HCT116 (cell line): ENCODE results near the gene SPPL2C. TPM values are rescaled to one million over a fixed set of nuclear protein-coding genes. Genes with fewer than 3 reads are reported as not detected.

Source experiments
- ATAC-seq: fragments of 200-7000 bp; cut with Tn5 transposase; 2 replicates; pipeline ENCODE4 v1.9.1; 2020; ENCODE audit warnings: mild to moderate bottlenecking, moderate library complexity
- BruUV-seq: library from RNA; stranded (reverse); fragments of 400-500 nt; replicated peaks from 2 replicates; lab custom pipeline; 2021; lab: Mats Ljungman, UMichigan
- CTCF ChIA-PET: fragments of 300-600 bp; sonication (Branson Sonifier 250); formaldehyde crosslinking; loops from one replicate; lab custom pipeline; 2021; ENCODE audit warnings: antibody characterized with exemption; lab: Charles Lee
- POLR2A ChIA-PET: fragments of 300-600, 350-600 bp; sonication (Branson Sonifier 250); formaldehyde crosslinking; loops from one replicate; lab custom pipeline; 2021; ENCODE audit warnings: antibody characterized with exemption; lab: Charles Lee
- RAD21 ChIA-PET, 2 experiments: fragments of 300-600 bp; sonication (Branson Sonifier 250); formaldehyde crosslinking; loops; one replicate each; lab custom pipeline; 2023; ENCODE audit warnings: low total read pairs in 2 of 2; ENCODE audit not compliant: uncharacterized antibody in 2 of 2, unreplicated experiment in 2 of 2, low non-redundant PET in 1 of 2; lab: Charles Lee
- DNase-seq: peaks from one replicate; pipeline ENCODE4 v3.0.0-alpha.2; 2010; ENCODE audit warnings: low read depth, low spot score
- H2AFZ ChIP-seq: fragments of 200-600 bp; shearing (Covaris generic), sonication (generic); 2 replicates; pipeline ENCODE4 v1.6.1; 2017; ENCODE audit warnings: low read depth, mixed run types, mixed read lengths, antibody characterized with exemption, low read length; ENCODE audit not compliant: poor library complexity, severe bottlenecking
- H3K27ac ChIP-seq: 2 replicates; pipeline ENCODE4 v1.5.1; 2012; ENCODE audit warnings: low read depth, low read length
- H3K27me3 ChIP-seq: fragments of 200-600 bp; sonication (generic); 2 replicates; pipeline ENCODE4 v1.6.1; 2016; ENCODE audit warnings: mixed run types, low read length, mixed read lengths; ENCODE audit not compliant: insufficient read depth
- H3K36me3 ChIP-seq, 2 experiments: fragments of 200-500 bp in 1 of 2; fragments of 200-600 bp in 1 of 2; sonication (Bioruptor generic) in 1 of 2; sonication (generic) in 1 of 2; 2 replicates each; pipeline versions ENCODE4 v1.5.1 to v1.6.1; 2014 to 2016; ENCODE audit warnings: low read length in 2 of 2, inconsistent platforms in 1 of 2, mixed read lengths in 1 of 2, mixed run types in 1 of 2; ENCODE audit not compliant: insufficient read depth in 2 of 2, control insufficient read depth in 1 of 2
- H3K4me1 ChIP-seq, 2 experiments: fragments of 200-600 bp in 1 of 2; sonication (generic) in 1 of 2; 2 replicates each; pipeline versions ENCODE4 v1.5.1 to v1.6.1; 2012 to 2017; ENCODE audit warnings: low read length in 2 of 2, inconsistent platforms in 1 of 2, mild to moderate bottlenecking in 1 of 2, mixed read lengths in 1 of 2, mixed run types in 1 of 2, moderate library complexity in 1 of 2; ENCODE audit not compliant: insufficient read depth in 2 of 2, control insufficient read depth in 1 of 2
- H3K4me2 ChIP-seq: fragments of 200-600 bp; sonication (generic); 2 replicates; pipeline ENCODE4 v1.6.1; 2017; ENCODE audit warnings: mixed run types, low read length, mixed read lengths
- H3K4me3 ChIP-seq, 2 experiments: fragments of 200-600 bp in 1 of 2; sonication (generic) in 1 of 2; replicated peaks in 1 of 2; 2 replicates each; pipeline ENCODE4 v1.5.1; 2011 to 2016; ENCODE audit warnings: low read length in 2 of 2, control low read depth in 1 of 2, low read depth in 1 of 2, mild to moderate bottlenecking in 1 of 2, mixed read lengths in 1 of 2, mixed run types in 1 of 2
- H3K79me2 ChIP-seq: fragments of 200-600 bp; sonication (generic); 2 replicates; pipeline ENCODE4 v1.6.1; 2017; ENCODE audit warnings: mild to moderate bottlenecking, mixed run types, low read length, moderate library complexity, mixed read lengths; ENCODE audit not compliant: insufficient read depth
- H3K9ac ChIP-seq: fragments of 200-600 bp; sonication (generic); 2 replicates; pipeline ENCODE4 v1.6.1; 2016; ENCODE audit warnings: low read length, mixed read lengths
- H3K9me2 ChIP-seq: fragments of 200-600 bp; sonication (generic), shearing (Covaris generic); 2 replicates; pipeline ENCODE4 v1.6.1; 2017; ENCODE audit warnings: mixed run types, mild to moderate bottlenecking, moderate library complexity; ENCODE audit not compliant: insufficient read depth
- H3K9me3 ChIP-seq, 2 experiments: fragments of 200-500 bp in 1 of 2; fragments of 200-600 bp in 1 of 2; sonication (Bioruptor generic) in 1 of 2; sonication (generic) in 1 of 2; 2 replicates each; pipeline ENCODE4 v1.6.1; 2014 to 2017; ENCODE audit warnings: low read length in 2 of 2, mixed read lengths in 2 of 2, inconsistent platforms in 1 of 2, low read depth in 1 of 2, mild to moderate bottlenecking in 1 of 2, mixed run types in 1 of 2, moderate library complexity in 1 of 2; ENCODE audit not compliant: control insufficient read depth in 1 of 2, insufficient read depth in 1 of 2
- H4K20me1 ChIP-seq: fragments of 200-600 bp; sonication (generic), shearing (Covaris generic); 2 replicates; pipeline ENCODE4 v1.6.1; 2017; ENCODE audit warnings: mixed run types, mild to moderate bottlenecking, moderate library complexity; ENCODE audit not compliant: insufficient read depth
- CBX3 ChIP-seq: IDR thresholded peaks from 2 replicates; pipeline ENCODE4 v1.6.1; 2012; ENCODE audit warnings: low read depth
- CTCF ChIP-seq, 3 experiments: fragments of 200-600 bp in 1 of 3; sonication (generic) in 1 of 3; IDR thresholded peaks in 2 of 3; conservative IDR thresholded peaks in 1 of 3; 2 replicates each; pipeline ENCODE4 v1.5.1; 2012 to 2017; ENCODE audit warnings: low read depth in 2 of 3, low read length in 2 of 3, antibody characterized with exemption in 1 of 3, borderline replicate concordance in 1 of 3, control low read depth in 1 of 3, mild to moderate bottlenecking in 1 of 3, mixed read lengths in 1 of 3, mixed run types in 1 of 3, moderate library complexity in 1 of 3; ENCODE audit not compliant: insufficient read depth in 1 of 3
- EGR1 ChIP-seq: IDR thresholded peaks from 2 replicates; pipeline ENCODE4 v1.6.1; 2012; ENCODE audit warnings: low read depth
- FOSL1 ChIP-seq: IDR thresholded peaks from 2 replicates; pipeline ENCODE4 v1.6.1; 2012; ENCODE audit warnings: low read depth
- YY1 ChIP-seq: IDR thresholded peaks from 2 replicates; pipeline ENCODE4 v1.6.1; 2011; ENCODE audit warnings: low read length, low read depth, moderate library complexity, mild to moderate bottlenecking; ENCODE audit not compliant: insufficient replicate concordance; ENCODE audit errors: extremely low read depth
- ZFX ChIP-seq: fragments of 450-650 bp; IDR thresholded peaks from 2 replicates; pipeline ENCODE4 v1.6.1; 2017
- intact Hi-C: fragments of 100-400 bp; cut with micrococcal nuclease; formaldehyde crosslinking; loops from 2 replicates; pipeline ENCODE4 v1.10.0; 2022
- total RNA-seq: library from RNA; stranded (reverse); gene quantifications from one replicate; pipeline ENCODE4 v1.2.1, GENCODE V29; 2021; ENCODE audit not compliant: unreplicated experiment

SPPL2C gene
- total RNA-seq, 1 experiment from 2014 or later = not detected

GRCh38 chr17:45828582-45829133 is 16.0 kb upstream of the SPPL2C start:
- Histone ChIP-seq H3K9ac (no peak overlapping the region), H3K79me2 (no peaks in the 10 kb centered on the region), H3K4me2 (no peak overlapping the region), H2AFZ (no peak overlapping the region), H3K4me3 (no peak overlapping the region), H4K20me1 (no peaks in the 10 kb centered on the region), H3K4me1 (peaks cover 0 to 7% of the 10 kb centered on the region in 2 experiments; a peak in 2 of 4 replicates), H3K9me3 (no peaks in the 10 kb centered on the region), H3K36me3 (no peaks in the 10 kb centered on the region), H3K27ac (no peak overlapping the region), H3K9me2 (no peaks in the 10 kb centered on the region), H3K27me3 (no peaks in the 10 kb centered on the region)
- no TSS peak for BruUV-seq
- ATAC-seq (0 out of 2 replicates have a peak, but pooled peaks have one; percentile 28), DNase-seq (no peak)
- TF ChIP-seq FOSL1 (no peak), EGR1 (no peak), YY1 (no peak), CBX3 (no peak), CTCF (IDR thresholded peaks at IDR 0.05 in 2 of 3, conservative IDR thresholded peaks at IDR 0.05 in 1 of 3; ENCODE audit: borderline replicate concordance in 1 of 3, insufficient read depth in 1 of 3, low read depth in 2 of 3, low read length in 2 of 3) (peak in 2 of 3 experiments; percentile 5 to 26; a peak in 1 of 6 replicates)
- RAD21 ChIA-PET = no interaction called here
- POLR2A ChIA-PET = no interaction called here
- intact Hi-C loops = no loop called here
- CTCF ChIA-PET = interaction anchor here (1.9 kb wide), 1 partner anchor 24 kb away, joined by 5 read pairs; no protein-coding TSS in a partner anchor

GRCh38 chr17:45833920-45834319 is 10.8 kb upstream of the SPPL2C start:
- RAD21 ChIA-PET = no interaction called here
- H3K27ac ChIP-seq = no peak overlapping the region
- POLR2A ChIA-PET = interaction anchor here (2.7 kb wide), 1 partner anchor 194 kb away, joined by 8 read pairs; no protein-coding TSS in a partner anchor
- H3K9ac ChIP-seq = no peak overlapping the region
- BruUV-seq = no TSS peak
- no peak overlapping the region for H3K4me3 ChIP-seq
- H3K9me3 ChIP-seq = no peaks in the 10 kb centered on the region
- DNase-seq = no peak
- H4K20me1 ChIP-seq = no peaks in the 10 kb centered on the region
- H3K4me2 ChIP-seq = no peak overlapping the region
- intact Hi-C loops = loop anchor here (5.0 kb wide), 3 partner anchors 112 to 617 kb away; no protein-coding TSS in a partner anchor
- H2AFZ ChIP-seq = no peak overlapping the region
- no peak for TF ChIP-seq ZFX
- no peaks in the 10 kb centered on the region for H3K36me3 ChIP-seq
- no peaks in the 10 kb centered on the region for H3K79me2 ChIP-seq
- no peak for ATAC-seq
- H3K27me3 ChIP-seq = no peaks in the 10 kb centered on the region; the same call in 1 of the 2 replicates
- H3K9me2 ChIP-seq = no peaks in the 10 kb centered on the region
- CTCF ChIA-PET = interaction anchor here (10.6 kb wide), 1 partner anchor 193 kb away, joined by 163 read pairs; no protein-coding TSS in a partner anchor
- H3K4me1 ChIP-seq = peaks cover 0 to 7% of the 10 kb centered on the region in 2 experiments; a peak in 2 of 4 replicates
